Osteoblast (primary cell): ENCODE measurements around the gene LPXN. TPM values are rescaled to one million over a fixed set of nuclear protein-coding genes. Genes with fewer than 3 reads are reported as not detected.

Source experiments
- DNase-seq: peaks from one replicate; pipeline ENCODE4 v3.0.0; 2011; ENCODE audit warnings: low spot score, mixed read lengths; ENCODE audit not compliant: insufficient read length; ENCODE audit errors: missing footprints
- H2AFZ ChIP-seq: 2 replicates; pipeline ENCODE4 v1.6.0; 2011; ENCODE audit warnings: mild to moderate bottlenecking, low read length
- H3K27ac ChIP-seq: 2 replicates; pipeline ENCODE4 v1.5.1; 2011; ENCODE audit warnings: mild to moderate bottlenecking, low read depth, low read length, moderate library complexity
- H3K27me3 ChIP-seq: 2 replicates; pipeline ENCODE4 v1.6.0; 2012; ENCODE audit warnings: mild to moderate bottlenecking, control low read depth, inconsistent platforms, low read length, moderate library complexity; ENCODE audit not compliant: insufficient read depth
- H3K36me3 ChIP-seq: 2 replicates; pipeline ENCODE4 v1.5.1; 2011; ENCODE audit warnings: mild to moderate bottlenecking, low read length, control low read depth, moderate library complexity; ENCODE audit not compliant: insufficient read depth
- H3K4me1 ChIP-seq: 2 replicates; pipeline ENCODE4 v1.5.1; 2011; ENCODE audit warnings: mild to moderate bottlenecking, low read length, control low read depth, moderate library complexity; ENCODE audit not compliant: insufficient read depth
- H3K4me2 ChIP-seq: 2 replicates; pipeline ENCODE4 v1.6.0; 2011; ENCODE audit warnings: mild to moderate bottlenecking, low read length; ENCODE audit not compliant: insufficient read depth
- H3K4me3 ChIP-seq: fragments of 200-600 bp; sonication (generic); 3 replicates; pipeline ENCODE4 v1.5.1; 2012; ENCODE audit warnings: mild to moderate bottlenecking, low read length, inconsistent platforms; ENCODE audit not compliant: insufficient read depth
- H3K79me2 ChIP-seq: 2 replicates; pipeline ENCODE4 v1.6.0; 2012; ENCODE audit warnings: mild to moderate bottlenecking, low read length, control low read depth, inconsistent platforms; ENCODE audit not compliant: insufficient read depth
- H3K9me3 ChIP-seq: 2 replicates; pipeline ENCODE4 v1.5.1; 2011; ENCODE audit warnings: low read depth, low read length, control low read depth
- H4K20me1 ChIP-seq: 2 replicates; pipeline ENCODE4 v1.6.0; 2012; ENCODE audit warnings: mild to moderate bottlenecking, low read length, control low read depth; ENCODE audit not compliant: insufficient read depth
- CTCF ChIP-seq: IDR thresholded peaks from 2 replicates; pipeline ENCODE4 v1.5.1; 2011; ENCODE audit warnings: mild to moderate bottlenecking, low read depth, low read length, moderate library complexity; ENCODE audit errors: extremely low read depth
- total RNA-seq: library from RNA; depleted of rRNA; stranded (reverse); fragments of >200 nt; gene quantifications from 2 replicates; pipeline ENCODE4 v1.2.3, GENCODE V29; 2012

LPXN gene
- total RNA-seq, 1 donor: 14.5 TPM

GRCh38 chr11:58597486-58598144 lies 22.0 kb upstream of the LPXN start:
- Histone ChIP-seq H3K4me2 (no peak overlapping the region), H2AFZ (no peak overlapping the region), H4K20me1 (peaks cover 4% of the 10 kb centered on the region), H3K9me3 (no peaks in the 10 kb centered on the region), H3K36me3 (no peaks in the 10 kb centered on the region), H3K4me3 (no peak overlapping the region), H3K27me3 (no peaks in the 10 kb centered on the region), H3K4me1 (no peaks in the 10 kb centered on the region), H3K79me2 (peaks cover 100% of the 10 kb centered on the region), H3K27ac (no peak overlapping the region)
- TF ChIP-seq CTCF: no peak
- no peak for DNase-seq

DNA sequence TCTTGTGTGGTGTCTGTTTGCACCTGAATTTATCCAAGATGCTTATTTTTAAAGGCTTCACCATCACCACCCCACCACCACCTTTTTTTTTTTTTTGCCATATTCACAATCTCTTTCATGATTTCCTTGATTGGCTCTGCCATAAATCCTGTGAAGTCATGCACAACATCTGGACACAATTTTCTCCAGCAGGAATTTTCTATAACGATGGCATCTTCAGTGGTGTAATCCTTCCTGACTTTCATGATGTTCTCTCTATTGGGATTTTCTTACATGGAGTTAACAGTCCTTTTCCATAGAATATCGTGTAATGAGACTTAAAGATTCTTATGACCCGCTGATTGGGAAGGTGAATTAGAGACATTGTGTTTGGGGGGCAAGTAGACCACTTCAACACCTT lies 21.0 kb upstream of the LPXN start:
- Histone ChIP-seq H3K36me3 (peaks cover 2% of the 10 kb centered on the region), H3K27ac (no peak overlapping the region), H4K20me1 (peaks cover 7% of the 10 kb centered on the region), H3K27me3 (no peaks in the 10 kb centered on the region), H3K4me1 (no peaks in the 10 kb centered on the region), H3K4me2 (no peak overlapping the region), H2AFZ (no peak overlapping the region), H3K79me2 (peaks cover 100% of the 10 kb centered on the region), H3K4me3 (no peak overlapping the region), H3K9me3 (no peaks in the 10 kb centered on the region)
- no peak for TF ChIP-seq CTCF
- no peak for DNase-seq

- Histone ChIP-seq H3K4me2 (no peak overlapping the region), H3K36me3 (peaks cover 5% of the 10 kb centered on the region), H3K27ac (no peak overlapping the region), H3K79me2 (peaks cover 100% of the 10 kb centered on the region), H2AFZ (no peak overlapping the region), H3K4me3 (no peak overlapping the region), H3K4me1 (no peaks in the 10 kb centered on the region), H3K27me3 (no peaks in the 10 kb centered on the region), H3K9me3 (no peaks in the 10 kb centered on the region), H4K20me1 (peaks cover 8% of the 10 kb centered on the region)
- no peak for DNase-seq
- TF ChIP-seq CTCF: no peak
These were observed 19.2 kb upstream of the LPXN start for GRCh38 chr11:58594826-58595225.

DNA sequence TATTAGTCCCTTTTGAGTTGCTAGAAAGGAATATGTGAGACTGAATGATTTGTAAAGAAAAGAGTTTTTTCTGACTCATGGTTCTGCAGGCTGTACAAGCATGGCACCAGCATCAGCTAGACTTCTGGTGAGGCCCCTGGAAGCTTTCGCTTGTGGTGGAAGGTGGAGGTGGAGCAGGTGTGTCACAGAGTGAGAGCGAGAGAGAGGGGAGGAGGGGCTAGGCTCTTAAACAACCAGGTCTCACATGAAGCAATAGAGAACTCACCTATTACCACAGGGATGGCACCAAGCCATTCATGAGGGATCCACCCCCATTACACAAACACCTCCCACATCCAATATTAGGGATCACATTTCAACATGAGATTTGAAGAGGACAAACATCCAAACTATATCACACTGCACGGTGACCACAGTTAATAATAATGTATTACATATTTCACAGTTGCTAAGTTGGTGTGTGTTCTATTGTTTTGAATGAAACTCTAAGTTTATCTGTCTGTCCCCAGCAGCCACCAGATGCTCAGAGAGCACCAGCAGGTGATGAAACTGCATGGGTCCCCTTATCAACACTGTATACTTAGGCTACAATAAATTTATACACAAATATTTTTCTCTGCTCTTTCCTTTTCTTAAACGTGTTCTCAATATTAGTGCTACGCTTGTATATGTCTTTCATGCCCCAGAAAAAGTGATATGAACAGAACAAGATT lies 17.3 kb upstream of the LPXN start:
- no peak overlapping the region for H3K4me3 ChIP-seq
- peaks cover 8% of the 10 kb centered on the region for H4K20me1 ChIP-seq
- H3K4me1 ChIP-seq: no peaks in the 10 kb centered on the region

More for the DNA sequence above, 17.3 kb upstream of the LPXN start:
- H3K27ac ChIP-seq: no peak overlapping the region
- H3K36me3 ChIP-seq: peaks cover 10% of the 10 kb centered on the region
- H3K9me3 ChIP-seq: no peaks in the 10 kb centered on the region
- no peak overlapping the region for H2AFZ ChIP-seq
- no peak overlapping the region for H3K4me2 ChIP-seq
- no peak for DNase-seq
- no peak for TF ChIP-seq CTCF
- H3K27me3 ChIP-seq: no peaks in the 10 kb centered on the region
- peaks cover 99% of the 10 kb centered on the region for H3K79me2 ChIP-seq
